Muscle layer of colon (tissue), 2 donors: ENCODE results near the gene CDK16.

ENCODE experiments used
- H3K27ac ChIP-seq: one replicate; pipeline ENCODE4 v1.7.0; 2013; ENCODE audit warnings: low read depth, mild to moderate bottlenecking, low read length, moderate library complexity
- H3K27me3 ChIP-seq, 2 donors: one replicate each; pipeline ENCODE4 v1.7.0; 2013; ENCODE audit warnings: low read length in 2 of 2, mild to moderate bottlenecking in 2 of 2; ENCODE audit not compliant: insufficient read depth in 2 of 2, control insufficient read depth in 1 of 2
- H3K36me3 ChIP-seq: one replicate; pipeline ENCODE4 v1.7.0; 2013; ENCODE audit warnings: mild to moderate bottlenecking, low read length; ENCODE audit not compliant: insufficient read depth
- H3K4me1 ChIP-seq: one replicate; pipeline ENCODE4 v1.7.0; 2013; ENCODE audit warnings: mild to moderate bottlenecking, low read length; ENCODE audit not compliant: insufficient read depth
- H3K4me3 ChIP-seq, 2 donors: one replicate each; pipeline ENCODE4 v1.7.0; 2013; ENCODE audit warnings: low read length in 2 of 2, low read depth in 1 of 2, mild to moderate bottlenecking in 1 of 2, moderate library complexity in 1 of 2
- H3K9ac ChIP-seq: one replicate; pipeline ENCODE4 v1.7.0; 2013; ENCODE audit warnings: low read length
- H3K9me3 ChIP-seq: one replicate; pipeline ENCODE4 v1.7.0; 2013; ENCODE audit warnings: mild to moderate bottlenecking, low read length
- donor health status: abdominal sarcoma.
- donor health status: Adenocarcinoma of cecum.

Gene CDK16

GRCh38 chrX:47223476-47224250 is 5.2 kb downstream of the CDK16 start:
- Histone ChIP-seq H3K27me3 (peaks cover 0 to 4% of the 10 kb centered on the region in 2 donors), H3K27ac (no peak overlapping the region), H3K4me1 (peaks cover 16% of the 10 kb centered on the region), H3K9me3 (no peaks in the 10 kb centered on the region), H3K36me3 (peaks cover 44% of the 10 kb centered on the region), H3K9ac (no peak overlapping the region), H3K4me3 (no peak overlapping the region)

GRCh38 chrX:47224266-47224895 is 5.9 kb downstream of the CDK16 start:
- Histone ChIP-seq H3K27me3 (peaks cover 0 to 4% of the 10 kb centered on the region in 2 donors), H3K36me3 (peaks cover 46% of the 10 kb centered on the region), H3K9ac (no peak overlapping the region), H3K27ac (no peak overlapping the region), H3K9me3 (no peaks in the 10 kb centered on the region), H3K4me1 (peaks cover 13% of the 10 kb centered on the region), H3K4me3 (no peak overlapping the region)

GRCh38 chrX:47224896-47225290 is 6.4 kb downstream of the CDK16 start:
- Histone ChIP-seq H3K9me3 (no peaks in the 10 kb centered on the region), H3K27me3 (peaks cover 0 to 4% of the 10 kb centered on the region in 2 donors), H3K36me3 (peaks cover 46% of the 10 kb centered on the region), H3K9ac (no peak overlapping the region), H3K27ac (no peak overlapping the region), H3K4me3 (no peak overlapping the region), H3K4me1 (peaks cover 8% of the 10 kb centered on the region)

- H3K27me3 ChIP-seq, result peaks cover 0 to 4% of the 10 kb centered on the region in 2 donors
- H3K4me3 ChIP-seq, result no peak overlapping the region
- no peaks in the 10 kb centered on the region for H3K4me1 ChIP-seq
- no peak overlapping the region for H3K27ac ChIP-seq
- no peak overlapping the region for H3K9ac ChIP-seq
- H3K9me3 ChIP-seq, result no peaks in the 10 kb centered on the region
- H3K36me3 ChIP-seq, result peaks cover 46% of the 10 kb centered on the region
Measured at GRCh38 chrX:47226071-47226470, 7.6 kb downstream of the CDK16 start.

DNA sequence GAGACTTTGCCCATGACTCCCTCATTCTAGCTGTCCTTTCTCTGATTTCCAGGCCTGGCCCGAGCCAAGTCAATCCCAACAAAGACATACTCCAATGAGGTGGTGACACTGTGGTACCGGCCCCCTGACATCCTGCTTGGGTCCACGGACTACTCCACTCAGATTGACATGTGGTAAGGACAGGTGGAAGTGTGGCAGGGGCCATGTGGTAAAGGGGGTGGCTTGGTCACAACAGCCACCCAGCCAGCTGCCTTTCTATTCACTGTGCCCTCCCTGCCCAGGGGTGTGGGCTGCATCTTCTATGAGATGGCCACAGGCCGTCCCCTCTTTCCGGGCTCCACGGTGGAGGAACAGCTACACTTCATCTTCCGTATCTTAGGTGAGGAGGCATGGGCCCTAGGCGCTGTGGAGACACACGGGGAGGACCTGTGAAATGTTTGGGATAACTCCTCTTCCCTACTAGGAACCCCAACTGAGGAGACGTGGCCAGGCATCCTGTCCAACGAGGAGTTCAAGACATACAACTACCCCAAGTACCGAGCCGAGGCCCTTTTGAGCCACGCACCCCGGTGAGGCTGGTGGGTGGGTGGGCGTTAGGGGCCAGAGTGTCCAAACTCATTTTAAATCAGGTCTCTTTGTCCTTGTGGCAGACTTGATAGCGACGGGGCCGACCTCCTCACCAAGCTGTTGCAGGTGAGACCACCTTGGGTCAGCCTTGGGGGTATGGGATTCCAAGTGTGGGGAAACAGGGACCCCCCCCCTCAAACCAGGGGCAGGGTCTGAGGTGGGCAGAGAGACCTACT is 8.3 kb downstream of the CDK16 start:
- H3K4me1 ChIP-seq, result no peaks in the 10 kb centered on the region
- H3K4me3 ChIP-seq, result no peak overlapping the region
- peaks cover 46% of the 10 kb centered on the region for H3K36me3 ChIP-seq
- H3K9me3 ChIP-seq, result no peaks in the 10 kb centered on the region
- no peak overlapping the region for H3K27ac ChIP-seq
- peaks cover 0 to 4% of the 10 kb centered on the region in 2 donors for H3K27me3 ChIP-seq
- no peak overlapping the region for H3K9ac ChIP-seq

DNA sequence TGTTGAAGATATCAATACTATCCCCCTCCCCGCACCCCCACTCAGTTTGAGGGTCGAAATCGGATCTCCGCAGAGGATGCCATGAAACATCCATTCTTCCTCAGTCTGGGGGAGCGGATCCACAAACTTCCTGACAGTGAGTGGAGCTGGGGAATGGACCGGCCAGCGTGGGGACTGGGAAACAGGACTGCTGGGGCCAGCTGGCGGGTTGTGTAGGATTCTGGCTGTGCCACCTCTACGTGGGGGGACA is 8.8 kb downstream of the CDK16 start:
- Histone ChIP-seq H3K4me1 (peaks cover 4% of the 10 kb centered on the region), H3K9ac (no peak overlapping the region), H3K27ac (no peak overlapping the region), H3K36me3 (peaks cover 46% of the 10 kb centered on the region), H3K27me3 (peaks cover 0 to 4% of the 10 kb centered on the region in 2 donors), H3K4me3 (no peak overlapping the region), H3K9me3 (no peaks in the 10 kb centered on the region)

- Histone ChIP-seq H3K36me3 (peaks cover 40% of the 10 kb centered on the region), H3K4me1 (peaks cover 7% of the 10 kb centered on the region), H3K27ac (no peak overlapping the region), H3K4me3 (no peak overlapping the region), H3K27me3 (peaks cover 0 to 5% of the 10 kb centered on the region in 2 donors), H3K9me3 (no peaks in the 10 kb centered on the region), H3K9ac (no peak overlapping the region)
Measured at GRCh38 chrX:47228550-47229270, 10.2 kb downstream of the CDK16 start.

DNA sequence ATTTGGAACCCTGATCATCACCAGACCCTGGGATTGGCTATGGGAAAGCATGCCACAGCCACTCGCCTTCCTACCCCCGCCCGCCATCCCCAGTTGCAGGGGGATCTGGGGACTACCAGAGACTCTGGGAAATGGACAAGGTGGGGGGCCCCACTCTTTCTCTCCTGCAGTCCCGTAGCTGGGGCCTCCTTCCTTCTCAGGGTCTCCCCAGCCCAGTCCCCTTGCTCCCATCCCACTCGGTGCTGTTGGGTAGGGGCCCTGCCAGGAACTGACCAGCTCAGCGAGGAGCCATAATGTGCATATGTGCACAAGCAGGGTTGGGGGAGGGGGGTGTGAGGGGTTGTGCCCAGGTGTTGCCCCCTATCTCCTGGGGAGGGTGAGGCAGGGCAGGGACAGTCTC is 10.9 kb downstream of the CDK16 start:
- no peak overlapping the region for H3K27ac ChIP-seq
- H3K9ac ChIP-seq, result no peak overlapping the region
- no peaks in the 10 kb centered on the region for H3K9me3 ChIP-seq
- peaks cover 7% of the 10 kb centered on the region for H3K4me1 ChIP-seq
- peaks cover 33% of the 10 kb centered on the region for H3K36me3 ChIP-seq
- H3K27me3 ChIP-seq, result peaks cover 0 to 5% of the 10 kb centered on the region in 2 donors
- H3K4me3 ChIP-seq, result no peak overlapping the region

GRCh38 chrX:47230136-47230868 is 11.8 kb downstream of the CDK16 start:
- no peak overlapping the region for H3K9ac ChIP-seq
- H3K36me3 ChIP-seq, result peaks cover 24% of the 10 kb centered on the region
- H3K4me1 ChIP-seq, result peaks cover 7% of the 10 kb centered on the region
- H3K4me3 ChIP-seq, result no peak overlapping the region
- peaks cover 0 to 5% of the 10 kb centered on the region in 2 donors for H3K27me3 ChIP-seq
- no peak overlapping the region for H3K27ac ChIP-seq
- H3K9me3 ChIP-seq, result no peaks in the 10 kb centered on the region

DNA sequence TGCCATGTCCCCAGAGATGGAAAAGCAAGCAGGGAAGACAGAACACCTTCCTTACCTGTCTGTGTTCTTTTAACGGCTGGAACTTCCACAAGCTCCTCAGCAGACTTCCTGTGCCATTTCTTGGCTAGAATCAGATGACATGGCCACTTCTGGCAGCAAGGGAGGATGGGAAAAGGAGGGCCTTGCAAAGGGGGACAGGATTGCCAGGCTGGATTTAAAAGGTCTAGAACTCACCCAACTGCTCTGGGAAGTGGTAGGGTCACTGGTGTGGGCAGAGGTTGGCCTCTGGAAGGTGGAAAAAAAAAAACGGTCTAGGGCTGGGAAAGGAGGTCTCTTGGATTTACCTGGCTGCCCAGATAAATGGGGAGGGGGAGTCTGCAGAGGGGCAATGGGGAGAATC is 12.7 kb downstream of the CDK16 start:
- H3K36me3 ChIP-seq, result peaks cover 15% of the 10 kb centered on the region
- peaks cover 7% of the 10 kb centered on the region for H3K4me1 ChIP-seq
- no peak overlapping the region for H3K9ac ChIP-seq
- H3K4me3 ChIP-seq, result no peak overlapping the region
- H3K27me3 ChIP-seq, result peaks cover 0 to 5% of the 10 kb centered on the region in 2 donors
- no peak overlapping the region for H3K27ac ChIP-seq
- H3K9me3 ChIP-seq, result no peaks in the 10 kb centered on the region
